GM12878 (cell line): ENCODE data around the gene GHRH. TPM values are rescaled to one million over a fixed set of nuclear protein-coding genes. Genes with fewer than 3 reads are reported as not detected.

Experiments used
- ATAC-seq: fragments of 200-7000 bp; cut with Tn5 transposase; 3 replicates; pipeline ENCODE4 v1.9.1; 2020; ENCODE audit warnings: mild to moderate bottlenecking, moderate library complexity
- BruUV-seq: library from RNA; stranded (reverse); fragments of 400-500 nt; replicated peaks from 2 replicates; lab custom pipeline; 2021; lab: Mats Ljungman, UMichigan
- CTCF ChIA-PET: fragments of 300-600 bp; sonication (Branson Sonifier 250); formaldehyde crosslinking; extraction: SDS; loops from one replicate; lab custom pipeline; 2021; ENCODE audit warnings: inconsistent platforms; lab: Yijun Ruan, JAX
- POLR2A ChIA-PET: fragments of 350-600 bp; formaldehyde crosslinking; extraction: SDS; loops from one replicate; lab custom pipeline; 2021; ENCODE audit warnings: inconsistent platforms; lab: Charles Lee
- RAD21 ChIA-PET: fragments of 300-600 bp; sonication (Branson Sonifier 250); formaldehyde crosslinking; loops from one replicate; lab custom pipeline; 2023; ENCODE audit warnings: antibody characterized with exemption; ENCODE audit not compliant: unreplicated experiment; lab: Charles Lee
- SMC1A ChIA-PET: fragments of 300-600 bp; sonication (Branson Sonifier 250); formaldehyde crosslinking; loops from one replicate; lab custom pipeline; 2023; ENCODE audit not compliant: unreplicated experiment, uncharacterized antibody; lab: Charles Lee
- DNase-seq: peaks from one replicate; pipeline ENCODE4 v3.0.0-alpha.2; 2011; ENCODE audit warnings: low read depth, low spot score
- FAIRE-seq: peaks from 3 replicates; lab custom pipeline; 2011; peaks lifted over from hg19 to GRCh38; lab: Jason Lieb, UNC
- H2AFZ ChIP-seq: 2 replicates; pipeline ENCODE4 v1.6.0; 2011; ENCODE audit warnings: low read depth, low read length, control low read depth; ENCODE audit not compliant: control insufficient read depth
- H3K27ac ChIP-seq: 2 replicates; pipeline ENCODE4 v1.5.1; 2011; ENCODE audit warnings: control low read depth; ENCODE audit not compliant: control insufficient read depth, insufficient read depth
- H3K27me3 ChIP-seq, 2 experiments: replicated peaks in 1 of 2; 2 replicates each; pipeline versions ENCODE4 v1.6.0 to v1.6.1; 2011; ENCODE audit warnings: low read length in 1 of 2; ENCODE audit not compliant: control insufficient read depth in 2 of 2, insufficient read depth in 2 of 2
- H3K36me3 ChIP-seq, 2 experiments: 2 replicates each; pipeline ENCODE4 v1.5.1; 2011; ENCODE audit warnings: low read length in 1 of 2; ENCODE audit not compliant: control insufficient read depth in 2 of 2, insufficient read depth in 2 of 2
- H3K4me1 ChIP-seq: 2 replicates; pipeline ENCODE4 v1.6.1; 2011; ENCODE audit warnings: mild to moderate bottlenecking, low read length, moderate library complexity, mixed read lengths; ENCODE audit not compliant: control insufficient read depth, insufficient read depth
- H3K4me2 ChIP-seq: 2 replicates; pipeline ENCODE4 v1.6.0; 2011; ENCODE audit warnings: control low read depth; ENCODE audit not compliant: control insufficient read depth, insufficient read depth
- H3K4me3 ChIP-seq: fragments of 200-600 bp; sonication (generic); 2 replicates; pipeline ENCODE4 v1.5.1; 2016
- H3K79me2 ChIP-seq: 2 replicates; pipeline ENCODE4 v1.6.0; 2011; ENCODE audit warnings: low read length; ENCODE audit not compliant: control insufficient read depth, insufficient read depth
- H3K9ac ChIP-seq: 2 replicates; pipeline ENCODE4 v1.8.0; 2011; ENCODE audit warnings: low read length, control low read depth, mixed read lengths; ENCODE audit not compliant: control insufficient read depth, insufficient read depth
- H3K9me3 ChIP-seq: replicated peaks from 3 replicates; pipeline ENCODE4 v1.5.1; 2011; ENCODE audit warnings: mild to moderate bottlenecking, low read length; ENCODE audit not compliant: control insufficient read depth, insufficient read depth
- H4K20me1 ChIP-seq: 2 replicates; pipeline ENCODE4 v1.6.0; 2011; ENCODE audit not compliant: control insufficient read depth, insufficient read depth
- EGR1 ChIP-seq, 2 experiments: IDR thresholded peaks; 1 replicate in 1 of 2; 2 replicates in 1 of 2; pipeline ENCODE4 v1.6.1; 2011 to 2012; ENCODE audit warnings: low read depth in 2 of 2, low read length in 2 of 2, borderline replicate concordance in 1 of 2, mild to moderate bottlenecking in 1 of 2, moderate library complexity in 1 of 2
- LARP7 ChIP-seq: fragments of 450-650 bp; IDR thresholded peaks from 2 replicates; pipeline ENCODE4 v1.6.1; 2017; ENCODE audit warnings: mild to moderate bottlenecking
- PML ChIP-seq: IDR thresholded peaks from 2 replicates; pipeline ENCODE4 v1.6.1; 2012; ENCODE audit warnings: low read length, inconsistent platforms
- SRF ChIP-seq, 2 experiments: IDR thresholded peaks; 2 replicates each; pipeline ENCODE4 v1.6.1; 2011; ENCODE audit warnings: low read depth in 2 of 2, low read length in 2 of 2, mild to moderate bottlenecking in 1 of 2, moderate library complexity in 1 of 2
- STAT1 ChIP-seq: fragments of 450-650 bp; conservative IDR thresholded peaks from 2 replicates; pipeline ENCODE4 v1.6.1; 2014; ENCODE audit warnings: antibody characterized with exemption, mild to moderate bottlenecking
- STAT3 ChIP-seq: IDR thresholded peaks from 2 replicates; pipeline ENCODE4 v1.6.1; 2011; ENCODE audit warnings: low read depth, low read length, improper control_type of control experiment
- YBX1 ChIP-seq: fragments of 450-650 bp; IDR thresholded peaks from 2 replicates; pipeline ENCODE4 v1.6.1; 2016; ENCODE audit warnings: antibody characterized with exemption
- YY1 ChIP-seq: IDR thresholded peaks from 2 replicates; pipeline ENCODE4 v1.6.1; 2011; ENCODE audit warnings: low read depth, mild to moderate bottlenecking, low read length
- WGBS: methylation state at CpG from one replicate; pipeline ENCODE4 v1.1.6; 2016; ENCODE audit warnings: low lambda C conversion rate; ENCODE audit not compliant: insufficient replicate concordance, insufficient coverage; ENCODE audit errors: missing lambda C conversion rate; 5-methylcytosine and 5-hydroxymethylcytosine counted together
- in situ Hi-C: fragments of 300-500 bp; cut with MboI; formaldehyde crosslinking; loops from 9 replicates; pipeline ENCODE4 v1.14.3; 2018; ENCODE audit warnings: mixed read lengths
- intact Hi-C: fragments of 100-400 bp; cut with micrococcal nuclease; formaldehyde crosslinking; loops from one replicate; pipeline ENCODE4 v1.14.2; 2022; ENCODE audit not compliant: unreplicated experiment
- polyA plus RNA-seq, 11 experiments: library from polyadenylated mRNA; depleted of rRNA in 4 of 11; unstranded in 6 of 11; stranded (reverse) in 5 of 11; fragments of >200 nt; fragmentation: Nextera tagmentation in 4 of 11; fragmentation: Illumina TruSeq in 1 of 11; extraction: Ambion mirVana in 4 of 11; extraction: Trizol in 1 of 11; gene quantifications; 1 replicate in 1 of 11; 2 replicates in 10 of 11; pipeline versions ENCODE4 v1.2.1 to v1.2.3, GENCODE V29; 2011 to 2016; ENCODE audit warnings: inconsistent platforms in 2 of 11, missing spikeins in 2 of 11, low read depth in 1 of 11
- total RNA-seq, 4 experiments: library from RNA; depleted of rRNA in 3 of 4; stranded (reverse); fragments of >200 nt in 3 of 4; fragmentation: Illumina TruSeq in 1 of 4; extraction: Trizol in 1 of 4; gene quantifications; 2 replicates each; pipeline versions ENCODE4 v1.2.1 to v1.2.3, GENCODE V29; 2013 to 2021
- TF ChIP-seq, protein P1 (sequence below): IDR thresholded peaks from 2 replicates; pipeline ENCODE4 v1.6.1; 2012; ENCODE audit warnings: low read length, inconsistent platforms
- TF ChIP-seq, protein P2 (sequence below): fragments of 450-650 bp; IDR thresholded peaks from 2 replicates; pipeline ENCODE4 v1.6.1; 2016; ENCODE audit warnings: mild to moderate bottlenecking
- TF ChIP-seq, protein P3 (sequence below): fragments of 450-650 bp; formaldehyde crosslinking; IDR thresholded peaks from 2 replicates; pipeline ENCODE4 v1.4.0; 2022; ENCODE audit warnings: mild to moderate bottlenecking, moderate library complexity
- TF ChIP-seq, protein P4 (sequence below): IDR thresholded peaks from 2 replicates; pipeline ENCODE4 v1.6.1; 2012; ENCODE audit warnings: mild to moderate bottlenecking, low read depth, low read length

GHRH gene
- total and polyA plus RNA-seq, 10 of the 15 experiments (the other 5 are each of a cell fraction or from before 2014, with no cell fraction given) = not detected

DNA sequence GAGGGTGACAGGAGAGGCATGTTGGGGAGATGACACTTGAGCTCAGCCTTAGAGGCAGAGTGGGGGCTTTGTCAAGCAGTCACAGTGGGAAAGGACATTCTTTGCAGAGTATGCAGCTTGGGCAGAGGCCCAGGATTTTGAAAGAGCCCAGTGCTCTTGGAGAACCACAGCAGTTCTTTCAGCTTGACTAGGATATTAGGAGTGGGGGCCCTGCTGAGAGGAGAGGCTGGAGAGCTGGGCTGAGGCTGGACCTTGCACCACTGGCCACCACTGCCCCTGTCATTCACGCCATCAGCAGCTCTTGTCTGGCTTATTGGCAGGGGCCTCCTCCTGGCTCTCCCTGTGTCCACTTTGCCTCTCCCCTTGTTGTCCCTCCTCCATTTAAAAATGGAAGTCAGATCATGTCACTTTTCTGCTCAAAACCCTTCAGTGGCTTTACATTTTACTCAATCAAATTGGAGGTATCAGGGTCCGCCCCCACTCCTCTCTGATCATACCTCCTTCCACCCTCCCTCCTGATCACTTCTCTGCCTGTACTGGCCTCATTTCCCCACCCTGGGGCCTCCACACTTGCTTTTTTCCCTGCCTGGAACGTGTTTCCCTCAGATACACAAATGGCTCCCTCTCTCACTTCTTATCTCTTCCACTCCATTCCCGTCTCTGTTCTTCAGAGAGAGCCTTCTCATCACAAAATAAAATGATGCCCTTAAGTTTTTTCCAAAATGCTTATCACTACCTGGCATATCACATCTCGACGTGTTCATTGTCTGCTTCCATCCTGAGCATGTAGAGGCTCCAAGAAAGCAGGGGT lies 38.3 kb upstream of the GHRH start:
- no peak for DNase-seq
- Histone ChIP-seq H3K9ac (no peak overlapping the region), H3K4me3 (no peak overlapping the region), H3K27ac (no peak overlapping the region; the same call in 1 of the 2 replicates), H3K27me3 (no peaks in the 10 kb centered on the region), H3K4me1 (peaks cover 30% of the 10 kb centered on the region), H4K20me1 (no peaks in the 10 kb centered on the region), H3K36me3 (peaks cover 17 to 33% of the 10 kb centered on the region in 2 experiments), H2AFZ (no peak overlapping the region), H3K79me2 (peaks cover 54% of the 10 kb centered on the region), H3K4me2 (no peak overlapping the region), H3K9me3 (no peaks in the 10 kb centered on the region)
- TF ChIP-seq, protein P1, sequence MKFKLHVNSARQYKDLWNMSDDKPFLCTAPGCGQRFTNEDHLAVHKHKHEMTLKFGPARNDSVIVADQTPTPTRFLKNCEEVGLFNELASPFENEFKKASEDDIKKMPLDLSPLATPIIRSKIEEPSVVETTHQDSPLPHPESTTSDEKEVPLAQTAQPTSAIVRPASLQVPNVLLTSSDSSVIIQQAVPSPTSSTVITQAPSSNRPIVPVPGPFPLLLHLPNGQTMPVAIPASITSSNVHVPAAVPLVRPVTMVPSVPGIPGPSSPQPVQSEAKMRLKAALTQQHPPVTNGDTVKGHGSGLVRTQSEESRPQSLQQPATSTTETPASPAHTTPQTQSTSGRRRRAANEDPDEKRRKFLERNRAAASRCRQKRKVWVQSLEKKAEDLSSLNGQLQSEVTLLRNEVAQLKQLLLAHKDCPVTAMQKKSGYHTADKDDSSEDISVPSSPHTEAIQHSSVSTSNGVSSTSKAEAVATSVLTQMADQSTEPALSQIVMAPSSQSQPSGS = no peak
- TF ChIP-seq YBX1 (no peak), STAT1 (no peak), LARP7 (no peak), YY1 (no peak), PML (no peak), EGR1 (IDR thresholded peaks at IDR 0.05; ENCODE audit: borderline replicate concordance in 1 of 2, low read depth in 2 of 2, low read length in 2 of 2) (no peak), STAT3 (no peak), SRF (IDR thresholded peaks at IDR 0.05; ENCODE audit: low read depth in 2 of 2, low read length in 2 of 2) (no peak)
- TF ChIP-seq, protein P2, sequence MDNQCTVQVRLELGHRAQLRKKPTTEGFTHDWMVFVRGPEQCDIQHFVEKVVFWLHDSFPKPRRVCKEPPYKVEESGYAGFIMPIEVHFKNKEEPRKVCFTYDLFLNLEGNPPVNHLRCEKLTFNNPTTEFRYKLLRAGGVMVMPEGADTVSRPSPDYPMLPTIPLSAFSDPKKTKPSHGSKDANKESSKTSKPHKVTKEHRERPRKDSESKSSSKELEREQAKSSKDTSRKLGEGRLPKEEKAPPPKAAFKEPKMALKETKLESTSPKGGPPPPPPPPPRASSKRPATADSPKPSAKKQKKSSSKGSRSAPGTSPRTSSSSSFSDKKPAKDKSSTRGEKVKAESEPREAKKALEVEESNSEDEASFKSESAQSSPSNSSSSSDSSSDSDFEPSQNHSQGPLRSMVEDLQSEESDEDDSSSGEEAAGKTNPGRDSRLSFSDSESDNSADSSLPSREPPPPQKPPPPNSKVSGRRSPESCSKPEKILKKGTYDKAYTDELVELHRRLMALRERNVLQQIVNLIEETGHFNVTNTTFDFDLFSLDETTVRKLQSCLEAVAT = no peak
- TF ChIP-seq, protein P3, sequence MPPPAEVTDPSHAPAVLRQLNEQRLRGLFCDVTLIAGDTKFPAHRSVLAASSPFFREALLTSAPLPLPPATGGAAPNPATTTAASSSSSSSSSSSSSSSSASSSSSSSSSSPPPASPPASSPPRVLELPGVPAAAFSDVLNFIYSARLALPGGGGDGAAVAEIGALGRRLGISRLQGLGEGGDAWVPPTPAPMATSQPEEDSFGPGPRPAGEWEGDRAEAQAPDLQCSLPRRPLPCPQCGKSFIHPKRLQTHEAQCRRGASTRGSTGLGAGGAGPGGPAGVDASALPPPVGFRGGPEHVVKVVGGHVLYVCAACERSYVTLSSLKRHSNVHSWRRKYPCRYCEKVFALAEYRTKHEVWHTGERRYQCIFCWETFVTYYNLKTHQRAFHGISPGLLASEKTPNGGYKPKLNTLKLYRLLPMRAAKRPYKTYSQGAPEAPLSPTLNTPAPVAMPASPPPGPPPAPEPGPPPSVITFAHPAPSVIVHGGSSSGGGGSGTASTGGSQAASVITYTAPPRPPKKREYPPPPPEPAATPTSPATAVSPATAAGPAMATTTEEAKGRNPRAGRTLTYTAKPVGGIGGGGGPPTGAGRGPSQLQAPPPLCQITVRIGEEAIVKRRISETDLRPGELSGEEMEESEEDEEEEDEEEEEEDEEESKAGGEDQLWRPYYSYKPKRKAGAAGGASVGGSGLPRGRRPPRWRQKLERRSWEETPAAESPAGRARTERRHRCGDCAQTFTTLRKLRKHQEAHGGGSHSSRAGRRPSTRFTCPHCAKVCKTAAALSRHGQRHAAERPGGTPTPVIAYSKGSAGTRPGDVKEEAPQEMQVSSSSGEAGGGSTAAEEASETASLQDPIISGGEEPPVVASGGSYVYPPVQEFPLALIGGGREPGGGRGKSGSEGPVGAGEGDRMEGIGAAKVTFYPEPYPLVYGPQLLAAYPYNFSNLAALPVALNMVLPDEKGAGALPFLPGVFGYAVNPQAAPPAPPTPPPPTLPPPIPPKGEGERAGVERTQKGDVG (CRISPR knock-in tag) = no peak
- TF ChIP-seq, protein P4, sequence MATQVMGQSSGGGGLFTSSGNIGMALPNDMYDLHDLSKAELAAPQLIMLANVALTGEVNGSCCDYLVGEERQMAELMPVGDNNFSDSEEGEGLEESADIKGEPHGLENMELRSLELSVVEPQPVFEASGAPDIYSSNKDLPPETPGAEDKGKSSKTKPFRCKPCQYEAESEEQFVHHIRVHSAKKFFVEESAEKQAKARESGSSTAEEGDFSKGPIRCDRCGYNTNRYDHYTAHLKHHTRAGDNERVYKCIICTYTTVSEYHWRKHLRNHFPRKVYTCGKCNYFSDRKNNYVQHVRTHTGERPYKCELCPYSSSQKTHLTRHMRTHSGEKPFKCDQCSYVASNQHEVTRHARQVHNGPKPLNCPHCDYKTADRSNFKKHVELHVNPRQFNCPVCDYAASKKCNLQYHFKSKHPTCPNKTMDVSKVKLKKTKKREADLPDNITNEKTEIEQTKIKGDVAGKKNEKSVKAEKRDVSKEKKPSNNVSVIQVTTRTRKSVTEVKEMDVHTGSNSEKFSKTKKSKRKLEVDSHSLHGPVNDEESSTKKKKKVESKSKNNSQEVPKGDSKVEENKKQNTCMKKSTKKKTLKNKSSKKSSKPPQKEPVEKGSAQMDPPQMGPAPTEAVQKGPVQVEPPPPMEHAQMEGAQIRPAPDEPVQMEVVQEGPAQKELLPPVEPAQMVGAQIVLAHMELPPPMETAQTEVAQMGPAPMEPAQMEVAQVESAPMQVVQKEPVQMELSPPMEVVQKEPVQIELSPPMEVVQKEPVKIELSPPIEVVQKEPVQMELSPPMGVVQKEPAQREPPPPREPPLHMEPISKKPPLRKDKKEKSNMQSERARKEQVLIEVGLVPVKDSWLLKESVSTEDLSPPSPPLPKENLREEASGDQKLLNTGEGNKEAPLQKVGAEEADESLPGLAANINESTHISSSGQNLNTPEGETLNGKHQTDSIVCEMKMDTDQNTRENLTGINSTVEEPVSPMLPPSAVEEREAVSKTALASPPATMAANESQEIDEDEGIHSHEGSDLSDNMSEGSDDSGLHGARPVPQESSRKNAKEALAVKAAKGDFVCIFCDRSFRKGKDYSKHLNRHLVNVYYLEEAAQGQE = no peak
- ChIA-PET POLR2A (interaction anchor here (0.9 to 1.4 kb wide), 2 partner anchors 9 to 11 kb away, joined by 3 read pairs; partner anchors contain the start of gene MANBAL), SMC1A (interaction anchor here (0.7 to 1.3 kb wide), 2 partner anchors 16 to 52 kb away, joined by 3 to 4 read pairs; no protein-coding TSS in a partner anchor), RAD21 (no interaction called here), CTCF (no interaction called here)
- in situ Hi-C loops (no loop called here), intact Hi-C loops (no loop called here)
- no TSS peak for BruUV-seq
- no peak for FAIRE-seq
- no peak for ATAC-seq
- 85% methylated on average over 6 of the region's 6 CpGs for WGBS
